ENCODE results near the gene BICD2.

Gene BICD2

DNA sequence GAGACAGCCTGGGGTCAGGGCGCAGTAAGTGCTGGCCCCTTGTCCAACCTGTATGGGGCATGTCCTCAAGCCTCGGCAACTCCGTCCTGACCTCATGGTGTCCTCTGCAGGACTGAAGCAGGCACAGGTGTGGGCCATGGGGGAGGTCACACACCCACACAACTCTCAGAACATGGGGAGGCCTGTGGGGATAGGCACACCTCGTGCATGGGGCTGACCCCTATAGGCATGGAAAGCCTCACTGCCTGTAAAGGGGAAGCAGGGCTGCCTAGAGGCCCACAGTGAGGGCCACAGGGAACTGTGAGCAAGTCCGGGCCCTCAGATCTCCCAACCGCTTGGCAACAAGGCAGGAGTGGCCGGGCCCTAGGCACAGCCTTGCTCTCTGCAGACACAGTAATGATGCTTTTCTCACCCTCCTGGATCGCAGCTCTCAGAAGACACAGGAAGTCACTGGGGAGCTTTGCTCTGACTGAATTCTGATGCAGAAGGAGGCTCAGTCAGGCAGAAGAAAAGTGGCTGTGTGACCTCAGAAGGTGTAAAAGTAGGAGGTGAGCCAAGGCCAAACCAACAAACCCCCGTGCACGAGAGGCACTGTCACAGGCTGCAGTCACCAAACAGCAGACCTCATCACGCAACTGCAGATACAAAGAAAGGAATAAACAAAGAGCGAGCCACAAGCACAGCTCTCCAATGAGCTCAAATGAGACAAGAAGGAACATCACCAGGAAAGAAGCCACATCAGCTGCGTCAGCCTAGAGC, 100.1 kb downstream of the BICD2 start:
- peak; percentile 50 for DNase-seq

DNA sequence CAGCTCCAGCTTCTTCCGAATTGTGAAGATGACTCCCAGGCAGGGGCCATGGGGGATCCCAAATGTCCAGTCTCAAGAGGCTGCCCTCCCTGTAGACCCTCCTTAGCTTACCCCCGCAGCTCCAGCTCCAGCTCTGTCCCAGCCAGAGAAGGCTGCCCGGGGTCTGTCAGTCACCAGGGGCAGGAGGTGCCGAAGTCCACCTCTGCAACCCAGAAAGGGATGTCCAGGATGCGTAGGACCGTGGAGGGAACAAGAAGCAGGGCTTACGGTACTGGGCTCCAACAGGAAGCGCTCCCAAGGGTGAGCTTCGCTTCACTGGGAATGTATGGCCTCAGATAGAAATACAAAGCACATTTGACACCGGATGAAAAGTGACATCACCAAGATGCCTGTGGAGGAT, 100.7 kb downstream of the BICD2 start:
- no peak for DNase-seq

DNA sequence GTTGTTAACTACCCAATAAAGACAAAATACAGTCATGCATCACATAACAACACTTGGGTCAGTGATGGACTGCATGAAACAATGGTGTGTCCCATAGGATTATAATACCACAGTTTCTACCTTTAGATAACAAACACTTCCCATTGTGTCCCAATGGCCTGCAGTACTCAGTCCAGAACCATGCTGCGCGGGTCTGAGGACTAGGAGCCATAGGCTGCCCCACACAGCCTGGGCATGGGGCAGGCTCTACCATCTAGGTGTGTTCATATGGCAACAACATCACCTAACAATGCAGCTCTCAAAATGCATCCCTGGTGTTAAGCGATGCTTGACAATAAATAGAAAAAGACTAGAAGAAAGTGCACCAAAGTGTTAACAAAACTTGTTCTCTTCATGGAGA, 101.5 kb downstream of the BICD2 start:
- no peak for DNase-seq

DNA sequence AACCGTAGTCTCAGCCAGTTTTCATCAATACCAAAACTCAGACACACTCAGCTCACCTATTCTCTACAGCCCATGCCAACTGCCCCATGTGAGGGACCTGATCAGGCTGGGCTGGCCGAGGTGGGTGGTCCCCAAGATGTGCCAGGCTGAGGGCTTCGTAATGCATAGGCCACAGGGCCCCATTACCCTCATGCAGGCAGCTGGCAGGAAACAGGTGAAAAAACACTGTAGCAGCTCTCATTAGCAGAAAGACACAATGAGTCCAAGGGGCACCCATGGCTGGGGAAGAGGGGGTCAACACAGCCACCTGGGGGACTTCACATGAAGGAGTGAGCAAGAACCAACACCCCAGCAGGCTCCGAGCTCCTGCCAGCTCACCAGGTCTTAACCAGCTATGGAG, 102.9 kb downstream of the BICD2 start:
- no peak for DNase-seq

Data from activated CD4-positive, alpha-beta T cell treated with anti-CD3 and anti-CD28 coated beads, Interleukin-2, Interleukin-6, amounts not matched to agents 100 ng/mL and 50 ng/mL, durations not matched to agents 16 hours and 8 hours (primary cell).